Tibial artery (tissue), 4 donors: ENCODE measurements around the gene SLC6A2.

Source experiments
- DNase-seq, 2 donors: peaks; one replicate each; pipeline ENCODE4 v3.0.0-alpha.2; 2019
- H3K27ac ChIP-seq, 2 donors: fragments of 200-600 bp; sonication (generic) in 1 of 2; 1 replicate in 1 of 2; 2 replicates in 1 of 2; pipeline ENCODE4 v1.5.1; 2018 to 2019; ENCODE audit warnings: mild to moderate bottlenecking in 1 of 2
- H3K27me3 ChIP-seq, 2 donors: fragments of 200-600 bp; sonication (generic) in 1 of 2; one replicate each; pipeline versions ENCODE4 v1.5.1 to v1.6.0; 2016 to 2019
- H3K36me3 ChIP-seq, 3 donors: fragments of 200-600 bp; sonication (generic) in 2 of 3; one replicate each; pipeline ENCODE4 v1.5.1; 2016 to 2019; ENCODE audit warnings: mild to moderate bottlenecking in 2 of 3
- H3K4me1 ChIP-seq, 4 donors: fragments of 200-600 bp; sonication (generic) in 2 of 4; 1 replicate in 3 of 4; 2 replicates in 1 of 4; pipeline ENCODE4 v1.5.1; 2016 to 2019
- H3K4me3 ChIP-seq, 2 donors: fragments of 200-600 bp; sonication (generic) in 1 of 2; 1 replicate in 1 of 2; 2 replicates in 1 of 2; pipeline ENCODE4 v1.5.1; 2018 to 2019; ENCODE audit warnings: mild to moderate bottlenecking in 2 of 2
- H3K9me3 ChIP-seq, 3 donors: fragments of 200-600 bp; sonication (generic) in 1 of 3; one replicate each; pipeline ENCODE4 v1.5.1; 2016 to 2019
- CTCF ChIP-seq, 2 experiments: fragments of 200-600 bp in 1 of 2; fragments of 450-650 bp in 1 of 2; IDR thresholded peaks; one replicate each; pipeline ENCODE4 v1.5.1; 2017 to 2019; ENCODE audit warnings: antibody characterized with exemption in 2 of 2, mild to moderate bottlenecking in 1 of 2, moderate library complexity in 1 of 2
- intact Hi-C: fragments of 100-400 bp; cut with DNase I; formaldehyde crosslinking; loops from one replicate; pipeline ENCODE4 v1.15.0; 2023; ENCODE audit warnings: low total_unique reads

SLC6A2 gene

GRCh38 chr16:55630774-55631173 lies 25.0 kb upstream of the SLC6A2 start:
- intact Hi-C loops, result no loop called here
- Histone ChIP-seq H3K36me3 (no peaks in the 10 kb centered on the region), H3K9me3 (no peaks in the 10 kb centered on the region), H3K4me3 (no peak overlapping the region), H3K4me1 (no peaks in the 10 kb centered on the region), H3K27me3 (peaks cover 0 to 3% of the 10 kb centered on the region in 2 donors), H3K27ac (no peak overlapping the region)
- no peak for TF ChIP-seq CTCF (IDR thresholded peaks at IDR 0.05)
- no peak for DNase-seq

DNA sequence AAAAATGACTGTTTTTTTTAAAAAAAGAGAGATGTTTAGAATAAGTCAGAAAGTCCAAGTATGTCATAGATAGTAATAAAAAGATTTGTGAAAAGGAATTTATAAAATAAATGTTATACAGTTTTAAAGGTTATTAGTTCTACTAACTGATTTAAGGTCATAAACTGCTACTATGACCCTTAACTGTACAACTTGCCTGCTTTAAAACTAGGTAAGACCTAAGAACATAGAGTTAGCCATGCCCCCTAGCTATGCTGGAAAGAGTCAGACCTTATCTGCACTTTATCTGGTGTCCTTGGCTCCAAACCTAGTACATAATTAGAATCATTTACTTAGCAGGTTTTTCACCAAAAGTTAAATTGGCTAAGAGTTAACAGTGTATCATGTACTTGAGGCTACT lies 23.5 kb upstream of the SLC6A2 start:
- intact Hi-C loops, result no loop called here
- H3K36me3 ChIP-seq, result no peaks in the 10 kb centered on the region
- DNase-seq, result no peak
- H3K4me3 ChIP-seq, result no peak overlapping the region
- H3K27me3 ChIP-seq, result peaks cover 0 to 3% of the 10 kb centered on the region in 2 donors
- H3K27ac ChIP-seq, result no peak overlapping the region
- TF ChIP-seq CTCF (IDR thresholded peaks at IDR 0.05), result no peak
- H3K4me1 ChIP-seq, result no peaks in the 10 kb centered on the region
- H3K9me3 ChIP-seq, result no peaks in the 10 kb centered on the region

DNA sequence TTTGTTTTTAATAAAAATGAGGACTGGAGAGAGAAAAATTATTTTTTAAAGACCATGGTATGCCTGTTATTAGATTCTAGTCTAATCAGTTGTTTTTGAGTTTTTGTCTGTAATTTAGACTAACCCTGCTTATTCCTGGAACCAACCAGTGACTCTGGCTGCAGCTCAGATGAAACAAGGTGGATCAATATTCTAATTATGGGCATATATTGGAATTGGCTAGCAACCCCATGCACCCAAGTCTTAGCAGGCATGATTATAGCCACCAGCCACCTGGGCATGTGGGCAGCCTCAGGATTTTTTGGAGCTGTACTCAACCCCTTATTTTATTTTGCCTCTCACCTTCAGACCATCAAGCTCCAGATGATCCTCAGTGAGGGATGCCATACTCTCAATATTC lies 21.6 kb upstream of the SLC6A2 start:
- Histone ChIP-seq H3K9me3 (no peaks in the 10 kb centered on the region), H3K4me1 (no peaks in the 10 kb centered on the region), H3K4me3 (no peak overlapping the region), H3K27ac (no peak overlapping the region), H3K36me3 (no peaks in the 10 kb centered on the region), H3K27me3 (peaks cover 0 to 3% of the 10 kb centered on the region in 2 donors)
- intact Hi-C loops, result no loop called here
- TF ChIP-seq CTCF (IDR thresholded peaks at IDR 0.05), result no peak
- DNase-seq, result no peak

DNA sequence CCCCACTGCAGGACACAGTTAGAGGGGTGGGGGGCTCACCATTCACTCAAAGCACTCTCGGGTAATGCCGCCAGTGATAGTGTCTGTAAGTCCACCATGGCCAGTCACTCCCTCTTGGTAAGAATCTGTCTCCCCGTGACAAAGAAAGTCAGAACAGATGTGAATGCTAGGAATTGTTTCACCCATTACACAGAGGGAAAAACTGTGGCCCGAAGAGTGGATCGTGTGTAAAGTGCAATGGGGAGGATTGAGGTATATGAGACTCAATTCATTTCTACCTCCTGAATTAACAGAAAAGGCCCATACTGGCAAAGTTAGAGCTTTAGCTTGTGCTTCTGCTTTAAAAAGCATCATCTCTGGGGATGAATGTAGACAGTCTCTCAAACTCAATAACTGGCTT lies 17.5 kb upstream of the SLC6A2 start:
- no peak for TF ChIP-seq CTCF (IDR thresholded peaks at IDR 0.05)
- intact Hi-C loops, result no loop called here

DNA sequence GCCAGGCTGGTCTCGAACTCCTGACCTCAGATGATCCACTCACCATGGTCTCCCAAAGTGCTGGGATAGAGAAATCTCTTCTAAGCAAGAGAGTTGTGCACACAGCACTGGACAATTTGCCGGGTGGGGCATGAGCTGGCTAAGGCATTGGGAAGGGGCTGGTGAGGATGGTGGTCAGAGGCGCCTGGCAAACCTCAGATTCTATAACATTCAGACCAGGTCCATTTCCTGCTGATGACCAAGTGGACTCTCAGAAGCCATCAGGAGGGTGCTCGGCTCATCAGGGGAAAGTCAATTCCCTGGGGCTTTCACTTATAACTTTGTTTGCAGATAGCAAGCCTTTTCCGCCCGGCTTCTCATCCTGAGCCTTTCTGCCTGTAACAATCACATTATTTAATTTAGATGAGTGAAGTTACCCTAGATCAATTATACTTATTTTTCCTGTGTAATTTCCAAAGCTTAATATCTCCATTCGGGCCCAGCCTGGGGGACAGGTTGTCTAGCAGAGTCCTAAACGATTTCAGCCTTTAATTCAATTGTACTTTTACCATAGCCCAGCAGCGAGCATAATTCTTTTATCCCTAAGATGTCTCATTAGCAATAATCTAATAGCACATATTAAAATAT lies 15.0 kb upstream of the SLC6A2 start:
- intact Hi-C loops, result no loop called here
- Histone ChIP-seq H3K4me3 (no peak overlapping the region), H3K4me1 (no peaks in the 10 kb centered on the region), H3K27ac (no peak overlapping the region), H3K36me3 (no peaks in the 10 kb centered on the region), H3K27me3 (peaks cover 0 to under 1% of the 10 kb centered on the region in 2 donors), H3K9me3 (no peaks in the 10 kb centered on the region)
- no peak for TF ChIP-seq CTCF (IDR thresholded peaks at IDR 0.05)
- DNase-seq, result no peak

More for the DNA sequence above, 17.5 kb upstream of the SLC6A2 start:
- DNase-seq, result no peak
- no peaks in the 10 kb centered on the region for H3K36me3 ChIP-seq
- H3K4me3 ChIP-seq, result no peak overlapping the region
- no peak overlapping the region for H3K27ac ChIP-seq
- H3K27me3 ChIP-seq, result no peaks in the 10 kb centered on the region
- no peaks in the 10 kb centered on the region for H3K4me1 ChIP-seq
- no peaks in the 10 kb centered on the region for H3K9me3 ChIP-seq
